Ramos (cell line): ENCODE measurements around the gene ANGPTL2.

Experiments used
- in situ Hi-C: fragments of 300-500 bp; cut with MboI; formaldehyde crosslinking; loops from one replicate; pipeline ENCODE4 v1.14.3; 2022; ENCODE audit warnings: low sequenced_read_pairs; ENCODE audit not compliant: unreplicated experiment

ANGPTL2 gene

DNA sequence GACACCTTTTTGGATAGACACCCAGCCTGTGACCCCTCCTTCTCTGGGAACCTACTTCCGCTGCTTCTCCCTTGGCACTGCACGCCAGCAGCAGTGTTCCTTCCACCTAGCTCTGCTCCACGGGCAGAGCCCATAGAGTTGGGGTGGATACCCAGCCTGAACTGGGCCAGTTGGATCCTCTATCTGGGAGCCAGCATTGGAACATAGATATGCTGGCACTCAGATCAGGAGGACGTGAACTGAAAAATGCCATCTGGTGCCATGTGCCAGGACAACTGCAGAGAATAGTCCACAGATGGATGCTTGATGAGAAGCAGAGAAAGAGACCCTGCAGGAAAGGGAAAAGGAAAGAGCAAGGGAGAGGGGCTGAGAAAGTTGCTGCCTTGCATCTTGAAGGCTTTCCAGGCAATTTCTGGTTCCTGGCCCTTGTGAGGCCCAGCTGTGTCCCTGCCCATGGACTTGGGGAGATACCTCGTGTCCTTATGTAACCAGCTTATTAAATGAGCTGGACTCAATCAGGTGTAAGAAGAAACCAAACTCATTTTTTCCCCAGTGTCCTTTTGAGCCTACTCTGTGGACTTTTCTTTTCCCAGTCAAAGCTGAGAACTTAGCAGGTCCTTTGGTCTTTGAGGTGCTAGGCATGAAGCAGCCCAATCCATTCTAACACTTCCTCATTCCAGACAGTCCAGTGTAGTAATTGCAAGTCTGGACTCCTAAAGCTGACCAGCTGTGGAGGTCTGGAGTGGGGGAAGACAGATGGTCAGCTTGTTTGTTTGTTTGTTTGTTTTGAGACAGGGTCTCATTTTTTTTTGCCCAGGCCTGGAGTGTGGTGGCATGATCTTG is 39.1 kb downstream of the ANGPTL2 start:
- in situ Hi-C loops, result no loop called here

DNA sequence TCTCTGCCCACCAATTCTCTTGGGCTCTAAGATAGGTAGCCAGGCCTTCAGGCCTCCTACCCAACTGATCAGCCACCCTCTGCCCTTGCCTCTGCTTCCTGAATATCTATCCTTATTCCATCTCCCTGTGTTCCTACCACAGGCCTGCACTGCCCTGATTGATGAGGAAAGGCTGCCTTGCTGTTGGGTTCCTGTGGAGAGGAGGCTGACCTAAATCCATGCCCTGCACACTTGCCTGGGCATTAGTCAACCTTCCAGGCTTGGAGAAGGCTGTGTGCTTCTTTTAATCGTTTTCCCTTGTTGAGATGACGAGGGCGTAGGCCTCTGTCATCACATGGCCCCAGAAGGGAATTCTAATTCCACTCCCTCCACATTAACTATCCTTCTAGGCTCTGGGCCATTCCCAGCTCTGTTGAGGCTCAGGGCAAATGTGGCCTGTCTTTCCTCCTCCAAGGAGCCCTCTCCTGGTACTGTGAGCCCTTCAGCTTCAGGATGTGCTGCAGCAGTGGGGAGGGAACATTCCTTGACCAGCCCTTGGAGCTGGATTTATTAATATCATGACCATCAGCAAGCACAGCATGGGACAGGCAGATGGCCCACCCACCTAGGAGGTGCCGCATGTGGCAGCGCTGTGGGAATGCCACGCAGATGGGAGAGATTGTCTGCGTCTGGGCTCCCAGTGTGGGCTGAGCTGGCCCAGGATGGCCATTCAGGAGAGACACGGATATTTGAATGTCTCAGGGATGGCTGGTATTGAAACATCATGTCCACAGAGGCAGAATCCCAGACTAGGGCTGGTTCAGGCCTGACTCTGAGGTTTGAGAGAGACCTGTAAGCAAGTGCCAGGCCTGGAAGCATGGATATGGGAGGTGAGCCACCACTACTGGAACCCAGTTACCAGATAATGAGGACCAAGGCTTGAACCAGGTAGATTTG is 40.9 kb downstream of the ANGPTL2 start:
- in situ Hi-C loops, result no loop called here

DNA sequence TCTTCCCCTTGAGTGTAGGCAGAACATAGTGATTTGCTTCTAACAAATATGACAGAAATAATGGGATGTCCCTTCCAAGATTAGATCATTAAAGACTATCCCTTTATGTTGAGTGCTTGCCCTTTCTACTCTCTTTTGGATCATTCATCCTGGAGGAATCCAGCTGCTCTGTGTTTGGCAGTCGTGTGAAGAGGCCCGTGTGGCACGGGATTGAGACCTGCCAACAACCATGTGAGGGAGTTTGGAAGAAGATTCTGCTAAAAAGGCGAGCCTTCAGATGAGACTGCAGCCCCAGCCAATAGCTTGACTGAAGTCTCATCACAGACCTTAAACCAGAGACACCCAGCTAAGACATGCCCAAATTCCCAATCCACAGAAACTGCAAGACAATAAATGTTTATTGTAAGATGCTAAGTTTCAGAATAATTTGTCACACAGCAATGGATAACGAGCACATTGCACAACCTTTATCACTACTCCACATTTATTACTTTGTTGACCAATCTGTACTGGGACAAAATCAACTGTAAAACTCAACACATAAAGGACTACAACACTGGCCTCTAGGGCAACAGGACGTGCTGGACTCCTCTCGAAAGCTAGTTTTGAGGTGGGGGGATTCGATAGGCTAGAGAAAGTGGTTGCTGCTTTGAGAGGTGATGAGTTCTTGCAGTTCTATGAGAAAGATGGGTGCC is 42.8 kb downstream of the ANGPTL2 start:
- in situ Hi-C loops, result no loop called here

DNA sequence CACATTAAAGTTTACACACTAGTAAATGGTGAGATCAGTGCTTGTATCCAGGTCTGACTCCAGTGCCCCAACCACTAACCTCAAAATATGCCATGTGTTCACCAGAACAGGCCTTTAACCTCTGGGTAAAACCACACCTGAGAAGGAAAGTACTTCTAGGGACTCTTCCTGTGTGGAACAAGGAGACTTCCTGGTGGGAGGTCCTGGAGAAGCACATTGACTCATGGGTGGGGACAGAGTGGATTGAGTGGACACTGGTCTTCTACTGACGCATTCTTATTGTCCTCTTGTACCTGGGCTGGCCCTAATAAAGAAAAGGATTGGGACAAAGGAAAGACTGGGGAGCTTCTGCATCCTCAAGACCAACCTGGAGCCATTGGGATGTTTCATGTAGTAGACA is 43.4 kb downstream of the ANGPTL2 start:
- in situ Hi-C loops, result no loop called here

DNA sequence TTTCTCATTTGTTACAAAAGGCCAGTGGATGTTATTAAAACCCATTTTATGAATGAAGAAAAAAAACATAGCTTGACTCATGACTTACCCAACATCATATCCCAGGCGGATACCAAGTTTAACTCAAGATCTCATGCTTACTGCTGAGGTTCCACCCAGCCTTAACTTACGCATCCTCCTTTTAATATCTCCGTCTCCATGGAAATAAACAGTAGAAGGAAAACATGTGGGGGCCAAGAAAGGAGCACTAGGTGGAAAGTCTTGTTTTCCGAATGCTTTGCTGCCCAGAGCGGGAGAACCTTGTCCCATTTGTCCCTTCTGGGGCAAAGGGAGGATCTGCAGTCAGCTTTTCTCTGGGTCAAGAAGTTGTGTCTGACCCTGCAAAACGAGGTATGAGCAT is 44.1 kb downstream of the ANGPTL2 start:
- in situ Hi-C loops, result no loop called here

DNA sequence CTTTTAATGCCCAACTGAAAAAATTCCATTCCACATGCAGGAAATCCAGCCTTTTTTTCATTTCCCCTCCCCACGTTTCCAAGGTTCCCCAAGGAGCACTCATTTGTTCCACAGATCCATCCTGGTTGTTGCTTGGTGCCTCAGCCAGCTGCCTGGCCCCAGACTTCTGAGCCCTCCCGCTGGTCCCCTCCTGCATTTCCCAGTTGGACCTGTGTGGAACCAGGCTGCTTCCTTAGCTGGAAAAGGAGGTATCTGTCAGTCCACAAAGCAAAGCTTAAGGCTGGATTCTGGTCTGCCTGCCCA is 44.8 kb downstream of the ANGPTL2 start:
- in situ Hi-C loops, result no loop called here

DNA sequence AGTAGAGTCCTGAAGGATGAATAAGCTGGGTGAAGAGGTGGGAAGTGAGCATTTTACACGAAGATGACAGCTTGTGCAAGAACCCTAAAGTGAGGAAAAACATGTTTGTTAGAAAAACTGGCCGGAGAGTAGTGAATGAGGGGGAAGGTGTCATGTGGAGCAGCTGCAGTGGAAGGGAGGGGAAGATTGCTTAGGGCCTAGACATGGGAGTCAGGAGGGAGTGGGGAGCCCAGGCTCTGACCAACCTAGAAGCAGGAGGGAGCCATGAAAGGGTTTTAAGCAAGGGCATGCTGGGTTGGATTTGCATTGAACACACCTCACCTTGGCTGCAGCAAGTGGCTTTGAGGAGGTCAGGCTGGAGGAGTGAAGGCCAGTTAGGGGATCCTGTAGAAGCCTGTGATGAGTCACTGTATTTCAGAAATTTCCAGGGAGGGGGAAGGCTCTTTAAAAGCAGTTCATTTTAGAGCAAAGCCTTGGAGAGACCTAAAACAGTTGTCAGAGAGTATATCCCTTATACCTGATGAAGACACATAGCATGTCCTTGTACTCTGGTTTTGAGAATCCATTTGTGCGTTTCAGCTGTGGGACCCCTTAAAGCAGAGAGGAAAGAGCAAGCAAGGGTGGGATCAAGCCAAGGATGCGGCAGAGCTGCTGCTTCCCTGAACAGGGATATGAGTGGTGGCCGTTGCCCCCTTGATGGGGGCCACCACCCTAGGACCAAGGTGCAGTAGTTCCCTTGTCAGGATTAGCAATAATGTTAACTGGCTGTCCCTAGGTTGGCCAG is 45.4 kb downstream of the ANGPTL2 start:
- in situ Hi-C loops, result no loop called here

DNA sequence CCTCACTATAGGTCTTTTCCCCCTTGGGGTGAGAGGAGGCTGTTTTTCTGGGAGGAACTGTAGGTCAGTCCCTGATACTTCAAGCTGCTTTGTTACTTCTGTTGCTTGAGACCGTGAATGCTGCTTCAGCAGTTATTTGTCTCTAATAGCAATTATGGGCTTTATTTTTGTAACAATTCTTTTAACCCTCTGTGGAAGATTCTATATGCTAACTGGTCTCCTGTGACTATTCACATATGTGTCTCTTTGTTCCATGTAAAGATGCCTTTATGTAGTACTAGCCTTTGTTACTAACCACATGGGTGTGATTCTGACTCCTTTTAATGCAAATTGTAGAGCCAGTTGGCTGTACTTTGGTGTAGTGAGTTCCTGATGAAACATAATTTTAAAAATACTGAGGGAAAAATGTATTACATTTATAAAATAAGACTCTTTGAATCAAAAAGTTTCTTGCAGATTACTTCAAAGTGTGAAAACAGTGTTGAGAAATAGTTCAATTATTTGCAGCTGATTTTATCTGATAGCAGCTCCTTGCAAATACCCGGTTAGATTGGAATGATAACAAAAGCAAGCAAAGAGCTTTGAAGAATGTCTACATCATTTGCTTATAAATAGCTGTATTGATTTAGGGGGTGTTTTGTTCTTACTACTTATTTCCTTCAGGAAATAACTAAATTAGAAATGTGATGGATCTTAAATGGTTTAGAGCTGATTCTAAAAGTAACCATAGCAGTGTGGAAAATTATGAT is 46.6 kb downstream of the ANGPTL2 start:
- in situ Hi-C loops, result no loop called here

DNA sequence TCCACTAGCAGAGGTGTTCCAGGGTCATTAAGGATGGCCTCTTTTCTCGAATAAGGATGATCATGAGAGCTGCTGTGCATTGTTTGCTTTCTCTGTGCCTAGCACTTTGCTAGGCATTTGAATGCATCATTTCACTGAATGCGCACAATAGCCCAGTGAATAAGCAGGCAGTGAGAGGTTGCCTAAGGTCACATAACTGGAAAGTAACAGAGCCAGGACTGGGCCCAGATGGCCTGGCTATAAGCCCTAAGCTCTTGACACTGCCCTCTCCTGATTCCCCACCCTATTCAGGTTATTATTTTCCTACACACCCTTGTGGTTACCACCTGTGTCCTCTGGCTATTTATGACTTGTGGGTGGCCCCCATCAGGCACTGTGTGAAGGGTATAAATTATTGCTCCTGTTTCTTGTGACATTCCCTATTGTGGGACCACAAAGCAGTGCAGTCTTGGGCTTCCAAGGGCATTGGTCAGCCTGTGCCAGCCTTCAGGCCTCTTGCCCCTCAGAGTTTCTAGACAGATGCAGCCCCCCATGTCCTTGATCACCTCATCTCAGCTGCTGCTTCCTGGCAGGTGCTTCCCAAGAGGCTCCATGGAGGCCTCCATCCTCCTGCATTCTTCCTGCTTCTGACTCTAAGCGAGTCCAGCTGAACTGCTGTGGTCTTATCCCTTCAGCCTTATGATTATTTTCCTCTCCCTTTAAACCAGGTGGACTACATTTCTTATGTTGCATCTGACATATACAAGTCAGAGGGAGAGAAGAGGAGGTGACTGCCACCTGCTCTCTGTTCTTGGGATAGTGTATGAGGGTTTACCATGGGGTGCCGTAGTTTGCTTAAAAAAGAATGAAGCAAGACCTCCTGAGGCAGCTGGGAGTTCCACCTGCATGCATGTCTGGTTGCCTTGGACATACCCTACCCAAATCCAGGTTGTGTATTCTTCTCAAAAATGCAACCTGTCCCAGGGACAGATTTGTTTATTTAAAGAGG is 47.6 kb downstream of the ANGPTL2 start:
- in situ Hi-C loops, result no loop called here

DNA sequence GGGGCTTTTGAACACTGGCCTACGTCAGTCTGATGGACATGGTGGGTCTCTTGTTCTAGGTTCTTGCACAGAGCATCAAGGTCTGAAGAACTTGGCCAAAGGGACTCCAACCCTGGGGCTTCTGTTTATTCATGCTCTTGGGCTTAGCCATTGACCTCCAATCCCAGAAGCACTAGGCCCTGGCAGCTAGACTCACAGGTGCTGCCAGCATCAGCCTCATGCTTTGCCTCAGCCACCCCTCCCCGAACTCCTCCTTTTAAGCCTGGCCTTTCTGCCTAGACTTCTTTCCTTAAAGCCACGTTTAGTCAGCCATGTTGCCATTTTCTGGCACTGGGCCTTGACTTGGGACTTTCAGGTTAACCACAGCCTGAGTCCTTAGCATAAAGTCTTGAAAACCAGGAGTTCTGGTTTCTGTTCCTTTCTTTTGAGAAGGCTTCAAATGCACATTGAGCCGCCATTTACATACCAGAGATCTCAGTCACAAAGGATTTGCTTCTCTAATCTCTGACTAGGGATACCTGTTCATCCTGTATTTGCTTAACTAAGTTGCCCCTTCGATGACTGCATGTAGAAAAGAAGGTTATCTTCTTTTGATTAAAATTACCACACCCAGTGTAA is 54.7 kb downstream of the ANGPTL2 start:
- in situ Hi-C loops, result no loop called here

DNA sequence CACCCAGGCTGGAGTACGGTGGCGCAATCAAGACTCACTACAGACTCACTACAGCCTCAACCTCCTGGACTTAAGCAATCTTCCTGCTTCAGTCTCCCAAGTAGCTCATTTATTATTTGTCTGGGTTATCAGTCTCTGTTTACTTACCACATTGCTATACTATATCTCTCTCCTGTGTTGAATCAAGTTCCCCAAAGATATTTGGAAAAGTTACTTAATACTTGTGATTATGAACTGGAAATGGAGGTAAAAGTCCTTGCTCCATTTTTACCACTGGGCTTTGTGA is 55.6 kb downstream of the ANGPTL2 start:
- in situ Hi-C loops, result no loop called here

DNA sequence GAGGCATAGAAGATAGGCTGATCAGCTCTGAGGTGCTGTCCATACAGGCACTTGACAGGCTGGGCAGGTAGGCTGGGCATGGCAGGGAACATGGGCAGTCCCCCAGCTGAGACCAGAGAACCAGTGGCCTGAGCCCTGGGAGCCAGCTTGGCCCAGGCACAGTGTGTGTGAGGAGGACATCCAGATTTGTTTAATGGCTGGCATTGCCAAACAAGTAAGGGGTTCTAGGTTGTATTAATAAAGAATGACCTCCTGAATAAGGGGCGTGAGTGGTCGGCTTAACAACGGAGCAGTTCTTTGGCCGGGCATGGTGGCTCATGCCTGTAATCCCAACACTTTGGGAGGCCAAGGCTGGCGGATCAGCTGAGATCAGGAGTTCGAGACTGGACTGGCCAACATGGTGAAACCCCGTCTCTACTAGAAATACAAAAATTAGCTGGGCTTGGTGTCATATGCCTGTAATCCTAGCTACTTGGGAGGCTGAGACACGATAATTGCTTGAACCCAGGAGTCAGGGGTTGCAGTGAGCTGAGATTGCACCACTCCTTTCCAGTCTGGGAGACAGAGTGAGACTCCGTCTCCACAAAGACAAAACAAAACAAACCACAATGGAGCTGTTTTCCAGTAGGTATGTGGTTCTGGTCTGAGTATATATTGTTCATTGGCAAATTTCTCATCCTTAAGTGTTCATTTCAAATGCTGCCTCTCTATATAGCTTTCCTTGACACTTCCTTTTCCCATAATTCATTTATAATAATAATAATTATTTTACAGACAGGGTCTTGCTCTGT is 56.2 kb downstream of the ANGPTL2 start:
- in situ Hi-C loops, result no loop called here

DNA sequence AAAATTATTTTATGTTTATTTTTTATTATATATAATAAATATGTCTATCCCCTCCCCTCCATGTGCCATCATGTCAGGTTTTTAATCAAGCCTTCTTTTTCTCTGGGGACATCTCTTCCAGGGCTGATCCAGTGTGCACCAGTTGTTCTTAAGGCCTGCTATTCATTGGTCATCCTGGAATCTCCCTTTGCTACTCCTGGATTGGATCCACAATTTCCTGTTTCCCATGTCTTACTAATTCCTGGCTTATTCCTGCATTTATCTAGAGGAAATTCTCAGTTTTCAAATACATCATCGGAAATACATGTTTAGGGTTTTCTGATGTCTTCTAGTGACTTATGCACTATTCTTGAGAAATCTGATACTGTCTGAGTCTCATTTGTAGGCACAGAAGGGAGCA is 56.8 kb downstream of the ANGPTL2 start:
- in situ Hi-C loops, result no loop called here

DNA sequence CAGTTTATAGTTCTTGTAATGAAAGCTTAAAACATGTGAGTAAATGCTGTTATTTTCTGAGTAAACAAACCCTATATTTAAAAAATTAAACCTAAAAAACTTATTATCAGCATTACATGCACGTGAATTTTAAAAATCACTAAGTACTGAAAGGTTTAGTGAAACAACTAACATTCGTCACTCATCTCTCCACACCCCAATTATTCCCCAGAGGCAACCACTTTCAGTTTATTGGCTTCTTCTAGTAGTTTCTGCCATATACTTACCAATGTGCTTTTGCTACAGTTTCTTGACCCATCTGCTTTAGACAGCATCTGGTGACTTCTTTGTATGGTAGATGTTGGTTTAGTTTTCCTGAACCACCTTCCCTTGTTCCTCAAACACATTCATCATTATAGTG is 58.1 kb downstream of the ANGPTL2 start:
- in situ Hi-C loops, result no loop called here

DNA sequence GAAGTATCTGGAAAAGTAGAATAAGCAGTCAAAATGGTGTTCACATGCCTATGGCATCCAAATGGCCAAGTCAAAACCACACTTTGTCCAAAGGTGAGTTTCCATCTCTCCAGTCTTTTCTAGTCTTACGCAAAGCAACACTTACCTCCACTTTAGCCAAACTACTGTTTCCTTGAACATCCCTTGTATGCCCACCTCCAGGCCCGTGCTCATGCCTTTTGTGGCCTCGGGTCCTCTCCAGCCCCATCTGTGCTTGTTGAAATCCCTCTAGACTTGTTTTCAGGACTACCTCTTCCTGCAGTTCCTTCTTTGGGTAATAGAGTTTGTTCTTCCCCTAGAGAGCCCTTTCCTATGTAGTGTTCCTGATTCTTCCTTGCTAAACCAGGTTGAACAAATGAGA is 61.0 kb downstream of the ANGPTL2 start:
- in situ Hi-C loops, result no loop called here

DNA sequence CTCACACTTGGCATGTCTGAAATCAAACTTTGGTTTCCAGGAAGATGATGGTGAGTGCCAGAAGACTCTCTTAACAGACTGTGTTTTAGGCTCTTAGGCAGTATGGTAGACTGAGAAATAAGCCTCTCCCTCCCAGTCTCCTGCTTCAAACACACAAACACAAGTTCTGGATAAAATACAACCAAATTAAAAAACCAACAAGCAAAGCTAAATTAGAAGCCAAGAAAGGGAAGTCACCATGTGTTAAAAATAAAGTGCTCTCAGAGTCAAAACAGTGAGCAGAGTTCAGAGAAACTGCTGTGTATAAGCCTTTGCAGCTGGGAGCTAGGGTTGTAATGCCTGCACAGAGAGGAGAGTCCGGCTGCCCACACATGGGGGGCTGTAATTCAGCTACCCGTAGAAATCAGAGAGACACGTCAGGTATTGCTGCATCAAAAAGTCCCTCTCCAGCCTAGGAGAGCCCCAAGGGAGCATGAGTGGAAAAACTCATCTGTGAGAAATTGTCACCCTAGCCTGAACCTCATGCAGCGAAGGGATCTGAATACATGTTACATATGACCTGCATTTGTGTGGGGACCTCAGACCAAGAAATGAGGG is 62.6 kb downstream of the ANGPTL2 start:
- in situ Hi-C loops, result no loop called here

DNA sequence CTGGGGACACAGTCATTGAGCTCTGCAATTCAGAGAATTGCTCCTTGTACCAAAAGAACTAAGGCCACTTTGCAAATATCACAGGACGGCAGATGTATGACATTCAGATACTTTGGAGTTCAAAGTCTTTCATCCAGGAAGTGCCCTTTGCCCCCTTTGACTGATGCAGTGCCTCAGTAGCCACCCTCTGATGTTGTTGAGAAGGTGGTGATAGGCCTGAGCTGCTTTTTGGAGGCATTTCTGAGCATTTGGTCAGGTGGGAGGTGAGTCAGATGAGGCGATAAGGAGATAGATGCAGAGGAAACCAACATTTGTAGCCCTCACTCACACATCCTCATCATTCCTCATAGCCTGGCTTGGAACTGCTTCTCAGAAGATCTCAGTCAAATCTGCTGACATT is 63.4 kb downstream of the ANGPTL2 start:
- in situ Hi-C loops, result no loop called here
